Smooth muscle cell (in vitro differentiated cells): Measurements from ENCODE around the gene EXO1. TPM values are rescaled to one million over a fixed set of nuclear protein-coding genes. Genes with fewer than 3 reads are reported as not detected.

Experiments used
- DNase-seq: peaks from one replicate; lab custom pipeline; 2025; ENCODE audit not compliant: unreplicated experiment; lab: John Stamatoyannopoulos, UW
- H2AFZ ChIP-seq: fragments of 200-600 bp; sonication (generic); 2 replicates; pipeline ENCODE4 v1.6.0; 2016; ENCODE audit warnings: antibody characterized with exemption, low read depth, mild to moderate bottlenecking
- H3F3A ChIP-seq: fragments of 200-600 bp; sonication (generic); 2 replicates; pipeline ENCODE4 v1.6.0; 2017; ENCODE audit warnings: antibody characterized with exemption, low read depth
- H3K27ac ChIP-seq: fragments of 200-600 bp; sonication (generic); 2 replicates; pipeline ENCODE4 v1.5.1; 2016; ENCODE audit warnings: low read depth, mild to moderate bottlenecking
- H3K27me3 ChIP-seq: fragments of 200-600 bp; sonication (generic); 2 replicates; pipeline ENCODE4 v1.6.1; 2016; ENCODE audit warnings: low read depth, mild to moderate bottlenecking
- H3K36me3 ChIP-seq: fragments of 200-600 bp; sonication (generic); 2 replicates; pipeline ENCODE4 v1.5.1; 2016; ENCODE audit warnings: low read depth
- H3K4me1 ChIP-seq: fragments of 200-600 bp; sonication (generic); 2 replicates; pipeline ENCODE4 v1.5.1; 2016; ENCODE audit warnings: low read depth
- H3K4me2 ChIP-seq: fragments of 200-600 bp; sonication (generic); 2 replicates; pipeline ENCODE4 v1.6.0; 2016; ENCODE audit warnings: mild to moderate bottlenecking
- H3K4me3 ChIP-seq: fragments of 200-600 bp; sonication (generic); 2 replicates; pipeline ENCODE4 v1.5.1; 2016; ENCODE audit warnings: mild to moderate bottlenecking
- H3K79me2 ChIP-seq: fragments of 200-600 bp; sonication (generic); 2 replicates; pipeline ENCODE4 v1.6.0; 2016; ENCODE audit warnings: low read depth, mild to moderate bottlenecking
- H3K9ac ChIP-seq: fragments of 200-600 bp; sonication (generic); 2 replicates; pipeline ENCODE4 v1.6.0; 2016; ENCODE audit warnings: low read depth
- H3K9me3 ChIP-seq: fragments of 200-600 bp; sonication (generic); replicated peaks from 2 replicates; pipeline ENCODE4 v1.5.1; 2016; ENCODE audit warnings: low read depth
- H4K20me1 ChIP-seq: fragments of 200-600 bp; sonication (generic); 2 replicates; pipeline ENCODE4 v1.6.0; 2016; ENCODE audit warnings: low read depth
- CTCF ChIP-seq: fragments of 200-600 bp; sonication (generic); IDR thresholded peaks from 2 replicates; pipeline ENCODE4 v1.5.1; 2017; ENCODE audit warnings: borderline replicate concordance, mild to moderate bottlenecking, antibody characterized with exemption; ENCODE audit not compliant: insufficient read depth, poor library complexity, severe bottlenecking
- WGBS: methylation state at CpG from one replicate; pipeline ENCODE4 v1.1.7; 2016; ENCODE audit warnings: low lambda C conversion rate; 5-methylcytosine and 5-hydroxymethylcytosine counted together
- polyA plus RNA-seq: library from polyadenylated mRNA; unstranded; fragments of >200 nt; fragmentation: Nextera tagmentation; extraction: Ambion mirVana; gene quantifications from 2 replicates; pipeline ENCODE4 v1.2.1, GENCODE V29; 2016
- total RNA-seq: library from RNA; depleted of rRNA; stranded (reverse); fragments of >200 nt; gene quantifications from 2 replicates; pipeline ENCODE4 v1.2.3, GENCODE V29; 2014

EXO1 gene
- total and polyA plus RNA-seq, 2 experiments from 2014 or later = 7.5 to 11.0 TPM

GRCh38 chr1:241891296-241891695 lies 43.3 kb downstream of the EXO1 start:
- WGBS = 98% methylated on average over 3 of the region's 3 CpGs
- no peak overlapping the region for H3K4me3 ChIP-seq

GRCh38 chr1:241894016-241894415 lies 46.0 kb downstream of the EXO1 start:
- no peaks in the 10 kb centered on the region for H3K4me1 ChIP-seq
- no peak overlapping the region for H3K9ac ChIP-seq
- H3K27me3 ChIP-seq = no peaks in the 10 kb centered on the region
- no peak overlapping the region for H2AFZ ChIP-seq
- no peaks in the 10 kb centered on the region for H3K9me3 ChIP-seq
- no peaks in the 10 kb centered on the region for H3K79me2 ChIP-seq
- H3K27ac ChIP-seq = no peak overlapping the region
- no peaks in the 10 kb centered on the region for H3F3A ChIP-seq
- no peak for DNase-seq
- H3K36me3 ChIP-seq = no peaks in the 10 kb centered on the region
- H4K20me1 ChIP-seq = no peaks in the 10 kb centered on the region
- H3K4me2 ChIP-seq = no peak overlapping the region
- no peak overlapping the region for H3K4me3 ChIP-seq
- no peak for TF ChIP-seq CTCF
- WGBS = 75% methylated on average over 3 of the region's 3 CpGs

More at GRCh38 chr1:241891296-241891695, 43.3 kb downstream of the EXO1 start:
- no peaks in the 10 kb centered on the region for H3K9me3 ChIP-seq
- DNase-seq = no peak
- H3K79me2 ChIP-seq = no peaks in the 10 kb centered on the region
- H3K27me3 ChIP-seq = no peaks in the 10 kb centered on the region
- no peak overlapping the region for H3K27ac ChIP-seq
- no peaks in the 10 kb centered on the region for H3K4me1 ChIP-seq
- H3K36me3 ChIP-seq = no peaks in the 10 kb centered on the region
- TF ChIP-seq CTCF = no peak
- H4K20me1 ChIP-seq = no peaks in the 10 kb centered on the region
- H3K4me2 ChIP-seq = no peak overlapping the region
- H3K9ac ChIP-seq = no peak overlapping the region
- H3F3A ChIP-seq = no peaks in the 10 kb centered on the region
- no peak overlapping the region for H2AFZ ChIP-seq

GRCh38 chr1:241895013-241895412 lies 47.0 kb downstream of the EXO1 start:
- H3K4me1 ChIP-seq = no peaks in the 10 kb centered on the region
- no peak overlapping the region for H3K27ac ChIP-seq
- DNase-seq = no peak
- no peaks in the 10 kb centered on the region for H3K36me3 ChIP-seq
- H3K79me2 ChIP-seq = no peaks in the 10 kb centered on the region
- H3K9me3 ChIP-seq = no peaks in the 10 kb centered on the region
- H3K27me3 ChIP-seq = no peaks in the 10 kb centered on the region
- H3K4me3 ChIP-seq = no peak overlapping the region
- H3K9ac ChIP-seq = no peak overlapping the region
- H4K20me1 ChIP-seq = no peaks in the 10 kb centered on the region
- H3K4me2 ChIP-seq = no peak overlapping the region
- no peak for TF ChIP-seq CTCF
- H2AFZ ChIP-seq = no peak overlapping the region
- H3F3A ChIP-seq = no peaks in the 10 kb centered on the region
- WGBS = 85% methylated on average over 2 of the region's 2 CpGs

GRCh38 chr1:241896670-241896962 lies 48.6 kb downstream of the EXO1 start:
- TF ChIP-seq CTCF = no peak
- H3K36me3 ChIP-seq = no peaks in the 10 kb centered on the region
- H3K4me2 ChIP-seq = no peak overlapping the region

More at GRCh38 chr1:241896670-241896962, 48.6 kb downstream of the EXO1 start:
- DNase-seq = no peak
- H3K27ac ChIP-seq = no peak overlapping the region
- H4K20me1 ChIP-seq = no peaks in the 10 kb centered on the region
- no peaks in the 10 kb centered on the region for H3F3A ChIP-seq
- H2AFZ ChIP-seq = no peak overlapping the region
- H3K79me2 ChIP-seq = no peaks in the 10 kb centered on the region
- no peak overlapping the region for H3K9ac ChIP-seq
- no peaks in the 10 kb centered on the region for H3K27me3 ChIP-seq
- H3K9me3 ChIP-seq = no peaks in the 10 kb centered on the region
- H3K4me1 ChIP-seq = no peaks in the 10 kb centered on the region
- no peak overlapping the region for H3K4me3 ChIP-seq
